Measurements from ENCODE around the gene KRTAP9-6.

GRCh38 chr17:41307647-41308046, 42.5 kb downstream of the KRTAP9-6 start:
- TF ChIP-seq POLR2A (IDR thresholded peaks at IDR 0.05) (no peak), POLR2AphosphoS5 (IDR thresholded peaks at IDR 0.05) (no peak)
- TF ChIP-seq, protein P1, sequence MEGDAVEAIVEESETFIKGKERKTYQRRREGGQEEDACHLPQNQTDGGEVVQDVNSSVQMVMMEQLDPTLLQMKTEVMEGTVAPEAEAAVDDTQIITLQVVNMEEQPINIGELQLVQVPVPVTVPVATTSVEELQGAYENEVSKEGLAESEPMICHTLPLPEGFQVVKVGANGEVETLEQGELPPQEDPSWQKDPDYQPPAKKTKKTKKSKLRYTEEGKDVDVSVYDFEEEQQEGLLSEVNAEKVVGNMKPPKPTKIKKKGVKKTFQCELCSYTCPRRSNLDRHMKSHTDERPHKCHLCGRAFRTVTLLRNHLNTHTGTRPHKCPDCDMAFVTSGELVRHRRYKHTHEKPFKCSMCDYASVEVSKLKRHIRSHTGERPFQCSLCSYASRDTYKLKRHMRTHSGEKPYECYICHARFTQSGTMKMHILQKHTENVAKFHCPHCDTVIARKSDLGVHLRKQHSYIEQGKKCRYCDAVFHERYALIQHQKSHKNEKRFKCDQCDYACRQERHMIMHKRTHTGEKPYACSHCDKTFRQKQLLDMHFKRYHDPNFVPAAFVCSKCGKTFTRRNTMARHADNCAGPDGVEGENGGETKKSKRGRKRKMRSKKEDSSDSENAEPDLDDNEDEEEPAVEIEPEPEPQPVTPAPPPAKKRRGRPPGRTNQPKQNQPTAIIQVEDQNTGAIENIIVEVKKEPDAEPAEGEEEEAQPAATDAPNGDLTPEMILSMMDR (IDR thresholded peaks at IDR 0.05), result no peak

Measured in breast epithelium (tissue), 3 donors.